SK-N-SH treated with all-trans-retinoic acid at 6 μM for 48 hours (cell line): Measurements from ENCODE around the gene FLT3.

Source experiments
- ARNTL ChIP-seq: fragments of 450-650 bp; formaldehyde crosslinking; IDR thresholded peaks from 2 replicates; pipeline ENCODE4 v1.5.0; 2020; ENCODE audit warnings: low read depth, mild to moderate bottlenecking, moderate library complexity, borderline replicate concordance
- CREB5 ChIP-seq: fragments of 250-450 bp; sonication (Bioruptor Pico); IDR thresholded peaks from 2 replicates; pipeline ENCODE4 v1.5.1; 2020; ENCODE audit warnings: low read depth, mild to moderate bottlenecking, moderate library complexity
- OSR1 ChIP-seq: fragments of 250-450 bp; sonication (Bioruptor Pico); IDR thresholded peaks from 2 replicates; pipeline ENCODE4 v1.8.0; 2022; ENCODE audit warnings: moderate library complexity, mild to moderate bottlenecking, inconsistent platforms
- PATZ1 ChIP-seq: fragments of 250-450 bp; sonication (Bioruptor Pico); IDR thresholded peaks from 2 replicates; pipeline ENCODE4 v1.8.0; 2020; ENCODE audit warnings: mild to moderate bottlenecking, moderate library complexity, borderline replicate concordance
- POU6F1 ChIP-seq: fragments of 250-450 bp; sonication (Bioruptor Pico); IDR thresholded peaks from 2 replicates; pipeline ENCODE4 v1.8.0; 2021; ENCODE audit warnings: low read depth, mild to moderate bottlenecking, moderate library complexity, borderline replicate concordance
- PPARA ChIP-seq: fragments of 250-450 bp; sonication (Bioruptor Pico); IDR thresholded peaks from 2 replicates; pipeline ENCODE4 v1.5.0; 2020; ENCODE audit warnings: mild to moderate bottlenecking, borderline replicate concordance
- RARB ChIP-seq: fragments of 250-450 bp; sonication (Bioruptor Pico); IDR thresholded peaks from 2 replicates; pipeline ENCODE4 v1.8.0; 2021; ENCODE audit warnings: mild to moderate bottlenecking, moderate library complexity
- SNAI2 ChIP-seq: fragments of 250-450 bp; sonication (Bioruptor Pico); IDR thresholded peaks from 2 replicates; pipeline ENCODE4 v1.5.0; 2020; ENCODE audit warnings: mild to moderate bottlenecking, moderate library complexity
- TOX ChIP-seq: fragments of 250-450 bp; sonication (Bioruptor Pico); IDR thresholded peaks from 2 replicates; pipeline ENCODE4 v1.8.0; 2021; ENCODE audit warnings: mild to moderate bottlenecking, moderate library complexity, borderline replicate concordance
- ZC3H10 ChIP-seq: fragments of 250-450 bp; sonication (Bioruptor Pico); IDR thresholded peaks from 2 replicates; pipeline ENCODE4 v1.5.1; 2021; ENCODE audit warnings: mild to moderate bottlenecking, moderate library complexity
- ZFP3 ChIP-seq: fragments of 250-450 bp; sonication (Bioruptor Pico); IDR thresholded peaks from 2 replicates; pipeline ENCODE4 v1.5.0; 2020; ENCODE audit warnings: mild to moderate bottlenecking, moderate library complexity
- ZNF565 ChIP-seq: fragments of 450-650 bp; formaldehyde crosslinking; conservative IDR thresholded peaks from 2 replicates; pipeline ENCODE4 v1.5.0; 2020; ENCODE audit warnings: low read depth, mild to moderate bottlenecking, moderate library complexity
- ZNF70 ChIP-seq: fragments of 450-650 bp; formaldehyde crosslinking; IDR thresholded peaks from 2 replicates; pipeline ENCODE4 v1.5.0; 2020; ENCODE audit warnings: mild to moderate bottlenecking, moderate library complexity

- no peak for TF ChIP-seq ZNF565 (CRISPR knock-in tag)
- no peak for TF ChIP-seq PATZ1 (CRISPR knock-in tag)
- no peak for TF ChIP-seq OSR1 (CRISPR knock-in tag)
- TF ChIP-seq TOX, result no peak
- TF ChIP-seq ARNTL (CRISPR knock-in tag), result no peak
- TF ChIP-seq PPARA (CRISPR knock-in tag), result no peak
- TF ChIP-seq RARB (CRISPR knock-in tag), result no peak
- TF ChIP-seq ZFP3 (CRISPR knock-in tag), result no peak
- TF ChIP-seq ZC3H10 (CRISPR knock-in tag), result no peak
- TF ChIP-seq CREB5 (CRISPR knock-in tag), result no peak
- TF ChIP-seq POU6F1 (CRISPR knock-in tag), result no peak
- TF ChIP-seq ZNF70 (CRISPR knock-in tag), result no peak
- TF ChIP-seq SNAI2 (CRISPR knock-in tag), result no peak
These were observed 143.6 kb downstream of the FLT3 start for GRCh38 chr13:27956576-27957300.
